Adrenal gland (tissue), 5 donors: Measurements from ENCODE around the gene DIPK1B.

ENCODE experiments used
- POLR2A ChIP-seq, 2 donors: fragments of 450-650 bp; IDR thresholded peaks; one replicate each; pipeline ENCODE4 v1.6.1; 2017; ENCODE audit warnings: antibody characterized with exemption in 2 of 2, mild to moderate bottlenecking in 2 of 2, moderate library complexity in 1 of 2
- TF ChIP-seq, protein P1 (sequence below), 6 experiments: fragments of 450-650 bp in 4 of 6; fragments of 200-600 bp in 2 of 6; sonication (generic) in 1 of 6; IDR thresholded peaks; 1 replicate in 5 of 6; 2 replicates in 1 of 6; pipeline versions ENCODE4 v1.5.1 to v1.8.0; 2016 to 2021; ENCODE audit warnings: antibody characterized with exemption in 6 of 6, mild to moderate bottlenecking in 2 of 6, moderate library complexity in 1 of 6
- donor health status: DM: no; HTN: no; CAD: no.

DNA sequence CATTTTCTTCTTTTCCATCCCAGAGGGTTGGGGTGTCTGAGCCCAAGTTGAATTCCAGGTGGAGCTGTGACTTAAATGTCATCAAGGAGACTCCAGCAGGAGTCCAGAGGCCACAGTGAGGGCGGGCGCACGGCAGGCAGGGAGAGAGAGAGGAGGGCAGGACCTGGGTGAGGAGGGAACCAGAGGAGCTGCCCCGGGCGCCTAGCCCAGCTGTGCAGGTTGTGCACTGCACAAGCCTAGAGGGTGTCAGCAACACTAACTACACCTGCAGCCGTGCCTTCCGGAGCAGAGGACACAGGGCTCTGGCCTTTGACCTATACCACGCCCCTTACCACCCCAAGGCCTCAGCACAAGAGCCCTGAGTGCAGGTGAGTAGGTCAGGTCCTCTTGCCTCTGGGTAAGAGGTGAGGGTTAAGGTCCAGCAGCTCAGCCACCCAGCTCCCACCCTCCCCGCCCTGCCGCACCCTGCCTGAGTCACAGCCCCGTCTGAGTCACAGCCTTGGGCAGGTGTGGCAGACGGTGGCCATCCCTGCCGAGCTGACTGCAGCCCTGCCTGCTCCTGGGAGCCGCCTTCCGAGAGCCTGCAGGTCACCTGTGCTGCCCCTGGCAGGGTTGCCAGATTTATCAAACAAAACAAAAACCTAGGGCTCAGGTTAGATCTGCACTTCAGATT is 18.7 kb upstream of the DIPK1B start:
- TF ChIP-seq, protein P1, sequence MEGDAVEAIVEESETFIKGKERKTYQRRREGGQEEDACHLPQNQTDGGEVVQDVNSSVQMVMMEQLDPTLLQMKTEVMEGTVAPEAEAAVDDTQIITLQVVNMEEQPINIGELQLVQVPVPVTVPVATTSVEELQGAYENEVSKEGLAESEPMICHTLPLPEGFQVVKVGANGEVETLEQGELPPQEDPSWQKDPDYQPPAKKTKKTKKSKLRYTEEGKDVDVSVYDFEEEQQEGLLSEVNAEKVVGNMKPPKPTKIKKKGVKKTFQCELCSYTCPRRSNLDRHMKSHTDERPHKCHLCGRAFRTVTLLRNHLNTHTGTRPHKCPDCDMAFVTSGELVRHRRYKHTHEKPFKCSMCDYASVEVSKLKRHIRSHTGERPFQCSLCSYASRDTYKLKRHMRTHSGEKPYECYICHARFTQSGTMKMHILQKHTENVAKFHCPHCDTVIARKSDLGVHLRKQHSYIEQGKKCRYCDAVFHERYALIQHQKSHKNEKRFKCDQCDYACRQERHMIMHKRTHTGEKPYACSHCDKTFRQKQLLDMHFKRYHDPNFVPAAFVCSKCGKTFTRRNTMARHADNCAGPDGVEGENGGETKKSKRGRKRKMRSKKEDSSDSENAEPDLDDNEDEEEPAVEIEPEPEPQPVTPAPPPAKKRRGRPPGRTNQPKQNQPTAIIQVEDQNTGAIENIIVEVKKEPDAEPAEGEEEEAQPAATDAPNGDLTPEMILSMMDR (IDR thresholded peaks at IDR 0.05): no peak
- TF ChIP-seq POLR2A (IDR thresholded peaks at IDR 0.05): no peak
